Measurements from ENCODE around the gene DACT1. TPM values are rescaled to one million over a fixed set of nuclear protein-coding genes. Genes with fewer than 3 reads are reported as not detected.

DACT1 gene
- total and polyA plus RNA-seq, 8 donors = 0.29 to 28.9 (median 7.7) TPM

- Histone ChIP-seq H3K27me3 (peaks cover 0 to 14% (median 0%) of the 10 kb centered on the region in 3 donors), H3K36me3 (peaks cover 4 to 45% (median 33%) of the 10 kb centered on the region in 4 donors), H3K4me3 (no peak overlapping the region), H3K9me3 (no peaks in the 10 kb centered on the region), H3K4me1 (peaks cover 10 to 40% (median 30%) of the 10 kb centered on the region in 4 donors), H3K27ac (no peak overlapping the region)
- no peak for TF ChIP-seq CTCF (IDR thresholded peaks at IDR 0.05)
- TF ChIP-seq POLR2A (IDR thresholded peaks at IDR 0.05) = no peak
- TF ChIP-seq POLR2AphosphoS5 (IDR thresholded peaks at IDR 0.05) = no peak
- no peak for TF ChIP-seq EP300 (IDR thresholded peaks at IDR 0.05)
- DNase-seq = no peak
- WGBS, 5 donors = 78 to 93% (median 88%) methylated on average over 2 of the region's 2 CpGs
- intact Hi-C loops (cut with DNase I; ENCODE audit: low total_unique reads) = no loop called here
Measured at GRCh38 chr14:58640959-58641358, 3.2 kb downstream of the DACT1 start.

DNA sequence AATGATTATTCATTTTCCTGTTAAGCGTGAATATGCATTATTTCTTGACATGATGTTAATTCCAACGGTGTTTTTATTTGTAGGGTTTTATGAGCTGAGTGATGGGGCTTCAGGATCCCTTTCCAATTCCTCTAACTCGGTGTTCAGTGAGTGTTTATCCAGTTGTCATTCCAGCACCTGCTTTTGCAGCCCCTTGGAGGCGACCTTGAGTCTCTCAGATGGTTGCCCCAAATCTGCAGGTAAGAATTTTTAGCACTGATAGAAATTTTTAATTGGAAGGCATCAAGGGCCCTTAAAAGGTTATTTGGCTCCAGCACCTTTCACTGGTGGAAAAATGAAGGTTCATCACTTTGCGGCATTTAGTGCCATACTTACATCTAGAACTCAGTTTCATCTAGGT, 3.7 kb downstream of the DACT1 start:
- TF ChIP-seq CTCF (IDR thresholded peaks at IDR 0.05) (no peak), EP300 (IDR thresholded peaks at IDR 0.05) (no peak), POLR2AphosphoS5 (IDR thresholded peaks at IDR 0.05) (no peak), POLR2A (IDR thresholded peaks at IDR 0.05) (no peak)
- intact Hi-C loops (cut with DNase I; ENCODE audit: low total_unique reads) = no loop called here
- Histone ChIP-seq H3K4me3 (no peak overlapping the region), H3K4me1 (peaks cover 10 to 36% (median 27%) of the 10 kb centered on the region in 4 donors), H3K36me3 (peaks cover 6 to 50% (median 38%) of the 10 kb centered on the region in 4 donors), H3K27ac (no peak overlapping the region), H3K9me3 (no peaks in the 10 kb centered on the region), H3K27me3 (peaks cover 0 to 14% (median 0%) of the 10 kb centered on the region in 3 donors)
- 90 to 95% (median 93%) methylated on average over 5 of the region's 5 CpGs for WGBS, 5 donors
- DNase-seq = no peak

DNA sequence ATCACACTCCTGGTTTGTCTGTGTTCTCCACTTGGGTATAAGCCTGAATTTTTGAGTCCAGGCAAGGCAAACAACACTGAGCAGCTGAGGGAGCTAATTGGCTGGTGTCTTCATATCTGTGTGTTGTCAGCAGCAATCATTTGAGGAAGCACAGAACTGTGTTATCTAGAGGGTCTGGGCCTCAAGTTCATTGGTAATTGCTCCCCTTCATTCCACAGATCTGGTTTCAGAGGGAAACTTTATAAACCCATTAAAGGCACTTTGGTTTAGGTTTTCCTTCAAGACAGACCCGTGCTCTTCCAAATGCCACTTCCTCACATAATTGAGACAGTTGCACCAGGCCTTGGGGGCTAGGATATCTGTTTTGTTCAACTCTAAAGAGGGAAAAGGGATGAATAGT, 5.6 kb downstream of the DACT1 start:
- no peak for TF ChIP-seq POLR2A (IDR thresholded peaks at IDR 0.05)
- no peak for TF ChIP-seq EP300 (IDR thresholded peaks at IDR 0.05)
- no peak for TF ChIP-seq POLR2AphosphoS5 (IDR thresholded peaks at IDR 0.05)
- TF ChIP-seq CTCF (IDR thresholded peaks at IDR 0.05) = no peak
- intact Hi-C loops (cut with DNase I; ENCODE audit: low total_unique reads) = no loop called here
- Histone ChIP-seq H3K9me3 (no peaks in the 10 kb centered on the region), H3K36me3 (peaks cover 6 to 58% (median 45%) of the 10 kb centered on the region in 4 donors), H3K4me3 (no peak overlapping the region), H3K27me3 (peaks cover 0 to 9% (median 0%) of the 10 kb centered on the region in 3 donors), H3K27ac (no peak overlapping the region), H3K4me1 (peaks cover 7 to 22% (median 15%) of the 10 kb centered on the region in 4 donors)
- WGBS, 5 donors = 19 to 83% (median 57%) methylated on average over 1 of the region's 1 CpG
- no peak for DNase-seq

DNA sequence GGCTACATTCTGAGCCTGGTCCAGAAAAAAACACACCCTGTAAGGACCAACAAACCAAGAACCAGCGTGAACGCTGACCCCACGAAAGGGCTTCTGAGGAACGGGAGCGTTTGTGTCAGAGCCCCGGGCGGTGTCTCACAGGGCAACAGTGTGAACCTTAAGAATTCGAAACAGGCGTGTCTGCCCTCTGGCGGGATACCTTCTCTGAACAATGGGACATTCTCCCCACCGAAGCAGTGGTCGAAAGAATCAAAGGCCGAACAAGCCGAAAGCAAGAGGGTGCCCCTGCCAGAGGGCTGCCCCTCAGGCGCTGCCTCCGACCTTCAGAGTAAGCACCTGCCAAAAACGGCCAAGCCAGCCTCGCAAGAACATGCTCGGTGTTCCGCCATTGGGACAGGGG, 7.9 kb downstream of the DACT1 start:
- H3K9me3 ChIP-seq = no peaks in the 10 kb centered on the region
- DNase-seq = no peak
- H3K4me3 ChIP-seq = no peak overlapping the region
- intact Hi-C loops (cut with DNase I; ENCODE audit: low total_unique reads) = no loop called here
- H3K27ac ChIP-seq = no peak overlapping the region
- no peaks in the 10 kb centered on the region for H3K4me1 ChIP-seq
- WGBS, 5 donors = 94 to 97% (median 95%) methylated on average over 19 to 20 of the region's 20 CpGs
- TF ChIP-seq POLR2A (IDR thresholded peaks at IDR 0.05) = no peak
- no peak for TF ChIP-seq CTCF (IDR thresholded peaks at IDR 0.05)
- no peaks in the 10 kb centered on the region for H3K27me3 ChIP-seq
- peaks cover 6 to 58% (median 45%) of the 10 kb centered on the region in 4 donors for H3K36me3 ChIP-seq
